ENCODE results near the gene BMP8A. TPM values are rescaled to one million over a fixed set of nuclear protein-coding genes. Genes with fewer than 3 reads are reported as not detected.
"Not testable (repeated sequence)": the region's sequence is repeated elsewhere in the genome, so short reads cannot be mapped to it uniquely, and the experiment has no call there.

Gene BMP8A
- total and polyA plus RNA-seq, 2 donors: 0.02 to 2.0 TPM

DNA sequence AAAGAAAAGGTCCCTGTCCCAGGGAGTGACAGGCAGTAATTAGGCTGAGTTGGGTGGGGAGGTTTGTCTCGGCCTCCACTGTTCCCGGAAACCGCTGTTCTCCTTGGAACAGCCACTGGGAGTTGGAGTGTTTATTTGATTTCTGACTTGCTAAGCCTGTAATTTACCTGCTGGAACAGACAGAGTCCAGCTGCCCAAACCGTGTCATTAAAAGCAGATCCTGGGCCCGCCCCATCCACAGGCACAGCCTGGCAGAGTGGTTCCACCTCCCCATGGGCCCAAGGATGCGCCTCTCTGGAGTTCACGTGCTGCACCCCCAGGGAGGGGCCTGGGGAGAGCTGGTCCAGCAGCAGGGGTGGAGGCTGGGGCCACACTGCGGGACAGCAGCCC lies 35.7 kb downstream of the BMP8A start:
- H3K36me3 ChIP-seq (ENCODE audit: control insufficient read depth in 2 of 2, insufficient read depth in 2 of 2, low read length in 1 of 2): peaks cover 14 to 37% of the 10 kb centered on the region in 2 donors
- 98% methylated on average over 8 of the region's 8 CpGs for WGBS
- H3K4me1 ChIP-seq (ENCODE audit: control insufficient read depth in 2 of 2, insufficient read depth in 2 of 2, low read length in 2 of 2); H3K27me3 ChIP-seq (ENCODE audit: control insufficient read depth in 2 of 2, insufficient read depth in 1 of 2, low read length in 1 of 2); H3K9me3 ChIP-seq (ENCODE audit: control insufficient read depth in 2 of 2, insufficient read depth in 1 of 2, low read length in 1 of 2); H3K4me3 ChIP-seq (ENCODE audit: low read length in 2 of 2); DNase-seq (ENCODE audit: low read depth in 6 of 9, low spot score in 9 of 9); H3K27ac ChIP-seq (ENCODE audit: low read depth in 1 of 2, low read length in 1 of 2): not testable (repeated sequence)

DNA sequence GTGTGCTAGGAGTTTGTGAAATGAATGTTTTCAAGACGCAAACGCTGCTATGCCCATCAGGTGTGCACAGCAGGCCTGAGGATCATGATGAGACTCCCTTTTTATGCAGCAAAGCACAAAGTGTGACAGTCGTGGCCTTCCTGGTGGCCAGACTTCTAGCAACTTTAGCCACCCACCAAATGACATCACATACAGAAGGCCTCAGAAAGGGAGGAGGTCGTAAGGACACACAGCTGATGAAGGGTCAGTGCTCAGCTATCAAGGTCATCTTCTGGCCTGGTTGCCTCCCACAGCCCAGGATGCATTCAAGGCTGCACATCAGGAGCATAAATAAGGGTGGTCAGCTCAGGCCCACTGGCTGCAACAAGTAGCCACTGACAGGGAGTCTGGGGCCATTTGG lies 36.6 kb downstream of the BMP8A start:
- H3K36me3 ChIP-seq (ENCODE audit: control insufficient read depth in 2 of 2, insufficient read depth in 2 of 2, low read length in 1 of 2): peaks cover 14 to 38% of the 10 kb centered on the region in 2 donors
- no peaks in the 10 kb centered on the region for H3K9me3 ChIP-seq (ENCODE audit: control insufficient read depth in 2 of 2, insufficient read depth in 1 of 2, low read length in 1 of 2)
- no peak overlapping the region for H3K27ac ChIP-seq (ENCODE audit: low read depth in 1 of 2, low read length in 1 of 2)
- H3K27me3 ChIP-seq (ENCODE audit: control insufficient read depth in 2 of 2, insufficient read depth in 1 of 2, low read length in 1 of 2): no peaks in the 10 kb centered on the region
- no peak overlapping the region for H3K4me3 ChIP-seq (ENCODE audit: low read length in 2 of 2)
- over 99% methylated on average over 4 of the region's 4 CpGs for whole genome bisulfite sequencing
- H3K4me1 ChIP-seq (ENCODE audit: control insufficient read depth in 2 of 2, insufficient read depth in 2 of 2, low read length in 2 of 2): peaks cover 0 to 9% of the 10 kb centered on the region in 2 donors
- DNase-seq (ENCODE audit: low read depth in 6 of 9, low spot score in 9 of 9): no peak

DNA sequence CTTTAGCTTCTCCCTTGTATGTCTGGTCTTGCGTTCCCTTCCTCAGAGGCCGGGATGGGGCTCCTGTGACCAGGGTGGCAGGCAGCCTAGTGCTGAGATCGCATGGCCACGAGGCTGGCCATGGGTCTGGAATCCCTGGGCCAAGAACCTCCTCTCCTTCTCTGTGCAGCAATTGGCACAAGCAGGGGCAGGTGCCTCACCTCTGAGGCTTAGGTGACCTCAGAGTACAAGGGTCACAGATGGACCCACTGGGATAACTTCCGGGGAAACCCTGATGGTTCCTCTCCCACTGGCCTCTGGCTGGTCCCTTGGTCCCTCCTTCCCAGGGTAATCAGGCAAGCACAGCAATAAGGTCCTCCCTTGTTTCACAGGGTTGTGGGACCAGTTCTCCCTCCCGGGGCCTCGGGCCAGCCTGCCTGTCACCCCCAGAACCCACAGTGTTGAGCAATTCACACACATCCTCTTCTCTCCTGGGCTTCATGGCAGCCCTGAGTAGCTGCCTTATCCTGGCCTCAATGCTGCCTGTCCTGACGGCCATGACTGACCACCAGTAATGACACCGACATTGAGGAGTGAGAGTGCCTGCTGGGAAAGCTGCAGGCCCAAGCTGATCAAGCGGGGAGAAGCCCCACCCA lies 38.6 kb downstream of the BMP8A start:
- H3K27ac ChIP-seq (ENCODE audit: low read depth in 1 of 2, low read length in 1 of 2): no peak overlapping the region
- DNase-seq (ENCODE audit: low read depth in 6 of 9, low spot score in 9 of 9): no peak
- H3K9me3 ChIP-seq (ENCODE audit: control insufficient read depth in 2 of 2, insufficient read depth in 1 of 2, low read length in 1 of 2): no peaks in the 10 kb centered on the region
- H3K4me1 ChIP-seq (ENCODE audit: control insufficient read depth in 2 of 2, insufficient read depth in 2 of 2, low read length in 2 of 2): peaks cover 0 to 9% of the 10 kb centered on the region in 2 donors
- WGBS: 98% methylated on average over 10 of the region's 10 CpGs
- H3K36me3 ChIP-seq (ENCODE audit: control insufficient read depth in 2 of 2, insufficient read depth in 2 of 2, low read length in 1 of 2): peaks cover 9 to 38% of the 10 kb centered on the region in 2 donors
- no peak overlapping the region for H3K4me3 ChIP-seq (ENCODE audit: low read length in 2 of 2)
- H3K27me3 ChIP-seq (ENCODE audit: control insufficient read depth in 2 of 2, insufficient read depth in 1 of 2, low read length in 1 of 2): no peaks in the 10 kb centered on the region

- no peak overlapping the region for H3K27ac ChIP-seq (ENCODE audit: low read depth in 1 of 2, low read length in 1 of 2)
- WGBS: 97% methylated on average over 4 of the region's 4 CpGs
- DNase-seq (ENCODE audit: low read depth in 6 of 9, low spot score in 9 of 9): no peak
- H3K4me3 ChIP-seq (ENCODE audit: low read length in 2 of 2): no peak overlapping the region
- no peaks in the 10 kb centered on the region for H3K4me1 ChIP-seq (ENCODE audit: control insufficient read depth in 2 of 2, insufficient read depth in 2 of 2, low read length in 2 of 2)
- peaks cover 9 to 37% of the 10 kb centered on the region in 2 donors for H3K36me3 ChIP-seq (ENCODE audit: control insufficient read depth in 2 of 2, insufficient read depth in 2 of 2, low read length in 1 of 2)
- no peaks in the 10 kb centered on the region for H3K27me3 ChIP-seq (ENCODE audit: control insufficient read depth in 2 of 2, insufficient read depth in 1 of 2, low read length in 1 of 2)
- H3K9me3 ChIP-seq (ENCODE audit: control insufficient read depth in 2 of 2, insufficient read depth in 1 of 2, low read length in 1 of 2): no peaks in the 10 kb centered on the region
Observed at GRCh38 chr1:39531526-39531925, 40.1 kb downstream of the BMP8A start.

DNA sequence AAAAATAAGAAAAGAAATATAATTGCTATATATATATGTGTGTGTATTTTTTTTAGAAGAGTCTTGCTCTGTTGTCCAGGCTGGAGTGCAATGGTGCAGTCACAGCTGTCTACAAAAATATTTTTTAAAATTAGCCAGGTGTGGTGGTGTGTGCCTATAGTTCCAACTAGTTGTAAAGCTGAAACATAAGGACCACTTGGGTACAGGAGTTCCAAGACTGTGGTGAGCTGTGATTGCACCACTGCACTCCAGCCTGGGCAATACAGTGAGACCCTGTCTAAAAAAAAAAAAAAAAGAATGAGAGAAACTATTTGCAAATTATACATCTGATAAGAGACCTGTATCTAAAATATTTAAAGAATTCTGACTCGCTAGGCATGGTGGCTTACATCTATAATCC lies 42.0 kb downstream of the BMP8A start:
- no peak overlapping the region for H3K4me3 ChIP-seq (ENCODE audit: low read length in 2 of 2)
- H3K27me3 ChIP-seq (ENCODE audit: control insufficient read depth in 2 of 2, insufficient read depth in 1 of 2, low read length in 1 of 2): no peaks in the 10 kb centered on the region
- no peaks in the 10 kb centered on the region for H3K4me1 ChIP-seq (ENCODE audit: control insufficient read depth in 2 of 2, insufficient read depth in 2 of 2, low read length in 2 of 2)
- no peak for DNase-seq (ENCODE audit: low read depth in 6 of 9, low spot score in 9 of 9)
- no peak overlapping the region for H3K27ac ChIP-seq (ENCODE audit: low read depth in 1 of 2, low read length in 1 of 2)
- WGBS: 100% methylated on average over 1 of the region's 1 CpG
- H3K9me3 ChIP-seq (ENCODE audit: control insufficient read depth in 2 of 2, insufficient read depth in 1 of 2, low read length in 1 of 2): no peaks in the 10 kb centered on the region
- H3K36me3 ChIP-seq (ENCODE audit: control insufficient read depth in 2 of 2, insufficient read depth in 2 of 2, low read length in 1 of 2): peaks cover 0 to 23% of the 10 kb centered on the region in 2 donors

- Histone ChIP-seq H3K27me3 (ENCODE audit: control insufficient read depth in 2 of 2, insufficient read depth in 1 of 2, low read length in 1 of 2) (no peaks in the 10 kb centered on the region), H3K4me1 (ENCODE audit: control insufficient read depth in 2 of 2, insufficient read depth in 2 of 2, low read length in 2 of 2) (no peaks in the 10 kb centered on the region), H3K27ac (ENCODE audit: low read depth in 1 of 2, low read length in 1 of 2) (no peak overlapping the region), H3K9me3 (ENCODE audit: control insufficient read depth in 2 of 2, insufficient read depth in 1 of 2, low read length in 1 of 2) (no peaks in the 10 kb centered on the region), H3K36me3 (ENCODE audit: control insufficient read depth in 2 of 2, insufficient read depth in 2 of 2, low read length in 1 of 2) (peaks cover 0 to 12% of the 10 kb centered on the region in 2 donors), H3K4me3 (ENCODE audit: low read length in 2 of 2) (no peak overlapping the region)
- no peak for DNase-seq (ENCODE audit: low read depth in 6 of 9, low spot score in 9 of 9)
- WGBS: 91% methylated on average over 9 of the region's 9 CpGs
Observed at GRCh38 chr1:39538531-39539251, 47.3 kb downstream of the BMP8A start.

DNA sequence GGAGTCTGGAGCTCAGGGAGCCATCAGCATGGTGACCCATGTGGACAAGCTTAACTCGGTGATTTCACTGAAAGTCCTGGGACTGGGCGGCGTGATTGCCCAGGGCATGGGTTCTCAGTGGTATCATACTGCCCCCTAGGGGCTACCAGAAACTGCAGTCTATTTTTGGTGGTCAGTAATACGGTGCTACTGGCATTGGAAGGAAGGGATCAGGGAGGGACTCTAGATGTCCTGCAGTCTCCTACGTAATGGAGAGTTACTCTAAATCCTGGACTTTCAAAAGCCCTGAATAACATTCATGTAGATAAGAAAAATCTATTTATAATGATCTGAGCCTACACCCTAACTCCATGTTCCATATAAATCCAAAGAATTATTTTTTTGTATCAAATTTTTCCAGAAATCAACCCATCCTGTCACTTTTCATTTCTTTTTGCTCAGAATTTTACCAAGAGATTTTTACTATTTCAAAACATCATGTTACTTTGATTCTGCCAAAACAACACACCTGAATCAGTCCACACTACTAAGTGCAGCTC lies 47.9 kb downstream of the BMP8A start:
- DNase-seq (ENCODE audit: low read depth in 6 of 9, low spot score in 9 of 9): peak in 4 of 9 donors; percentile 18 to 39 (median 28)
- Histone ChIP-seq H3K9me3 (ENCODE audit: control insufficient read depth in 2 of 2, insufficient read depth in 1 of 2, low read length in 1 of 2) (no peaks in the 10 kb centered on the region), H3K4me1 (ENCODE audit: control insufficient read depth in 2 of 2, insufficient read depth in 2 of 2, low read length in 2 of 2) (no peaks in the 10 kb centered on the region), H3K36me3 (ENCODE audit: control insufficient read depth in 2 of 2, insufficient read depth in 2 of 2, low read length in 1 of 2) (peaks cover 0 to 12% of the 10 kb centered on the region in 2 donors), H3K4me3 (ENCODE audit: low read length in 2 of 2) (no peak overlapping the region), H3K27me3 (ENCODE audit: control insufficient read depth in 2 of 2, insufficient read depth in 1 of 2, low read length in 1 of 2) (no peaks in the 10 kb centered on the region), H3K27ac (ENCODE audit: low read depth in 1 of 2, low read length in 1 of 2) (no peak overlapping the region)
- WGBS: 32% methylated on average over 5 of the region's 5 CpGs

DNA sequence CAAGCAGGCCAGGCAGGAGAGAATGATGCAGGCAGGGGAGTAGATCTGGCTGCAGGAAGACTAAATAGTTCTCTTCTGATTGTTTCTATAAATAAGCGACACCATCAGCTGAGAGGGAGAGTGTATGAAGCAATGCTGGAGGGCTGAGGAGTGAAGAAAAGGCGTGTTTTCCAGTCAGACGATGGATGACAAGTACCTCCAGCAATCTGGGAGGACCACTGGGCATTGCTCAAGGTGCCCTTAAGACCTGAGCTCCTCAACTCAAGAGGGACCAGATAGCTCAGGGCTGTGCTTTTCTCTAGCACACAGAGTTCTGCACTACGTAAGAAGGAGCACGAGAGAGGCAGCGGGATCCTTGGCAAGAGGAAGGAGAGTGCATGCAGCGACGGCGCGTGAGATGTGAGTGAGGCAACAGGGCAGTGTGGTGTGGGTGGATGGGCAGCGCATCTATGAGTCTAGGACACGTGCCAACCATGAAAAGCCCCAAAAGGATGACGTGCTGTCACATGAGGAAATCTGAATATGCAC lies 49.1 kb downstream of the BMP8A start:
- no peaks in the 10 kb centered on the region for H3K9me3 ChIP-seq (ENCODE audit: control insufficient read depth in 2 of 2, insufficient read depth in 1 of 2, low read length in 1 of 2)
- DNase-seq (ENCODE audit: low read depth in 6 of 9, low spot score in 9 of 9): no peak
- peaks cover 0 to 12% of the 10 kb centered on the region in 2 donors for H3K36me3 ChIP-seq (ENCODE audit: control insufficient read depth in 2 of 2, insufficient read depth in 2 of 2, low read length in 1 of 2)
- H3K27ac ChIP-seq (ENCODE audit: low read depth in 1 of 2, low read length in 1 of 2): no peak overlapping the region
- no peaks in the 10 kb centered on the region for H3K27me3 ChIP-seq (ENCODE audit: control insufficient read depth in 2 of 2, insufficient read depth in 1 of 2, low read length in 1 of 2)
- no peak overlapping the region for H3K4me3 ChIP-seq (ENCODE audit: low read length in 2 of 2)
- WGBS: 92% methylated on average over 13 of the region's 13 CpGs
- H3K4me1 ChIP-seq (ENCODE audit: control insufficient read depth in 2 of 2, insufficient read depth in 2 of 2, low read length in 2 of 2): no peaks in the 10 kb centered on the region

- H3K4me3 ChIP-seq (ENCODE audit: low read length in 2 of 2): no peak overlapping the region
- no peaks in the 10 kb centered on the region for H3K27me3 ChIP-seq (ENCODE audit: control insufficient read depth in 2 of 2, insufficient read depth in 1 of 2, low read length in 1 of 2)
- H3K36me3 ChIP-seq (ENCODE audit: control insufficient read depth in 2 of 2, insufficient read depth in 2 of 2, low read length in 1 of 2): peaks cover 0 to 23% of the 10 kb centered on the region in 2 donors
- H3K27ac ChIP-seq (ENCODE audit: low read depth in 1 of 2, low read length in 1 of 2): no peak overlapping the region
- no peaks in the 10 kb centered on the region for H3K4me1 ChIP-seq (ENCODE audit: control insufficient read depth in 2 of 2, insufficient read depth in 2 of 2, low read length in 2 of 2)
- no peak for DNase-seq (ENCODE audit: low read depth in 6 of 9, low spot score in 9 of 9)
- no peaks in the 10 kb centered on the region for H3K9me3 ChIP-seq (ENCODE audit: control insufficient read depth in 2 of 2, insufficient read depth in 1 of 2, low read length in 1 of 2)
- 98% methylated on average over 5 of the region's 5 CpGs for WGBS
Observed at GRCh38 chr1:39542924-39543323, 51.5 kb downstream of the BMP8A start.

Measured in thymus (tissue), 11 donors.